Spleen (tissue), 11 donors: Measurements from ENCODE around the gene MYRF. TPM values are rescaled to one million over a fixed set of nuclear protein-coding genes. Genes with fewer than 3 reads are reported as not detected.

Experiments used
- DNase-seq: peaks from one replicate; pipeline ENCODE4 v3.0.0-alpha.2; 2020
- H3K27ac ChIP-seq, 8 donors: fragments of 200-600 bp; sonication (generic) in 7 of 8; 1 replicate in 4 of 8; 2 replicates in 4 of 8; pipeline versions ENCODE4 v1.5.0 to v1.8.0; 2016 to 2021; ENCODE audit warnings: inconsistent platforms in 4 of 8, mild to moderate bottlenecking in 4 of 8, moderate library complexity in 1 of 8
- H3K27me3 ChIP-seq, 7 donors: fragments of 200-600 bp; sonication (generic) in 6 of 7; replicated peaks in 1 of 7; 1 replicate in 4 of 7; 2 replicates in 3 of 7; pipeline versions ENCODE4 v1.5.0 to v1.8.0; 2016 to 2021; ENCODE audit warnings: inconsistent platforms in 3 of 7, mild to moderate bottlenecking in 1 of 7
- H3K36me3 ChIP-seq, 6 donors: fragments of 200-600 bp; sonication (generic) in 5 of 6; 1 replicate in 4 of 6; 2 replicates in 2 of 6; pipeline versions ENCODE4 v1.5.0 to v1.8.0; 2016 to 2021; ENCODE audit warnings: inconsistent platforms in 2 of 6
- H3K4me1 ChIP-seq, 6 donors: fragments of 200-600 bp; sonication (generic) in 5 of 6; 1 replicate in 3 of 6; 2 replicates in 3 of 6; pipeline versions ENCODE4 v1.5.0 to v1.8.0; 2016 to 2021; ENCODE audit warnings: inconsistent platforms in 3 of 6
- H3K4me3 ChIP-seq, 8 donors: fragments of 200-600 bp; sonication (generic) in 7 of 8; 1 replicate in 4 of 8; 2 replicates in 4 of 8; pipeline versions ENCODE4 v1.5.0 to v1.8.0; 2016 to 2021; ENCODE audit warnings: inconsistent platforms in 4 of 8, mild to moderate bottlenecking in 4 of 8, moderate library complexity in 2 of 8
- H3K9me3 ChIP-seq, 8 donors: fragments of 200-600 bp; sonication (generic) in 7 of 8; 1 replicate in 4 of 8; 2 replicates in 4 of 8; pipeline versions ENCODE4 v1.5.0 to v1.8.0; 2016 to 2021; ENCODE audit warnings: inconsistent platforms in 4 of 8
- POLR2A ChIP-seq, 3 donors: fragments of 450-650 bp; IDR thresholded peaks; one replicate each; pipeline ENCODE4 v1.5.1; 2017; ENCODE audit warnings: antibody characterized with exemption in 3 of 3, mild to moderate bottlenecking in 1 of 3
- POLR2AphosphoS5 ChIP-seq, 3 donors: sonication (generic); formaldehyde crosslinking; IDR thresholded peaks; one replicate each; pipeline ENCODE4 v1.5.1; 2017; ENCODE audit warnings: antibody characterized with exemption in 3 of 3
- WGBS, 5 donors: extraction: QIAGEN DNeasy Blood & Tissue Kit in 3 of 5; methylation state at CpG; one replicate each; pipeline versions ENCODE4 v1.1.5 to v1.1.7; 2013 to 2018; 5-methylcytosine and 5-hydroxymethylcytosine counted together
- intact Hi-C: fragments of 100-400 bp; cut with DNase I; formaldehyde crosslinking; loops from one replicate; pipeline ENCODE4 v1.15.0; 2023; ENCODE audit warnings: low total_unique reads
- polyA plus RNA-seq, 3 donors: library from polyadenylated mRNA; stranded (reverse); fragments of 200-250 nt; gene quantifications; one replicate each; pipeline ENCODE4 v1.2.1, GENCODE V29; 2013
- total RNA-seq, 7 donors: library from RNA; depleted of rRNA in 3 of 7; stranded (reverse); fragments of >200 nt in 3 of 7; fragmentation: NEBNext Ultra II Directional in 4 of 7; extraction: Animal tissue kit (Norgen Biotek cat#: 25700) in 4 of 7; gene quantifications; one replicate each; pipeline versions ENCODE4 v1.1.0 to v1.2.1, GENCODE V29; 2016 to 2021
- TF ChIP-seq, protein P1 (sequence below), 11 experiments: fragments of 200-600 bp in 7 of 11; fragments of 450-650 bp in 4 of 11; sonication (generic) in 4 of 11; IDR thresholded peaks in 8 of 11; conservative IDR thresholded peaks in 3 of 11; 1 replicate in 7 of 11; 2 replicates in 4 of 11; pipeline versions ENCODE4 v1.4.0 to v1.8.0; 2016 to 2021; ENCODE audit warnings: antibody characterized with exemption in 11 of 11, inconsistent platforms in 4 of 11, mild to moderate bottlenecking in 1 of 11
- donor health status: healthy with polysubstance abuse.
- donor health status: DM: no; HTN: no; CAD: no; lungs with moderate emphysema.
- donor health status: DM: no; HTN: no; CAD: no.
- donor health status: Bipolar disorder and iron deficiency.
- donor health status: healthy.
- donor health status: DM: no; HTN: no; CAD: no.
- donor health status: DM: yes; HTN: yes; CAD: no.

Gene MYRF
- total and polyA plus RNA-seq, 10 donors, result 0.15 to 1.5 (median 0.55) TPM

- peaks cover 0 to 32% (median 3%) of the 10 kb centered on the region in 6 donors for H3K4me1 ChIP-seq
- H3K27me3 ChIP-seq, result peaks cover 0 to 4% (median 0%) of the 10 kb centered on the region in 7 donors
- intact Hi-C loops, result no loop called here
- DNase-seq, result no peak
- no peak overlapping the region for H3K4me3 ChIP-seq
- H3K9me3 ChIP-seq, result no peaks in the 10 kb centered on the region
- H3K36me3 ChIP-seq, result no peaks in the 10 kb centered on the region
- 81 to 94% (median 88%) methylated on average over 6 of the region's 6 CpGs for WGBS, 5 donors
- TF ChIP-seq, protein P1, sequence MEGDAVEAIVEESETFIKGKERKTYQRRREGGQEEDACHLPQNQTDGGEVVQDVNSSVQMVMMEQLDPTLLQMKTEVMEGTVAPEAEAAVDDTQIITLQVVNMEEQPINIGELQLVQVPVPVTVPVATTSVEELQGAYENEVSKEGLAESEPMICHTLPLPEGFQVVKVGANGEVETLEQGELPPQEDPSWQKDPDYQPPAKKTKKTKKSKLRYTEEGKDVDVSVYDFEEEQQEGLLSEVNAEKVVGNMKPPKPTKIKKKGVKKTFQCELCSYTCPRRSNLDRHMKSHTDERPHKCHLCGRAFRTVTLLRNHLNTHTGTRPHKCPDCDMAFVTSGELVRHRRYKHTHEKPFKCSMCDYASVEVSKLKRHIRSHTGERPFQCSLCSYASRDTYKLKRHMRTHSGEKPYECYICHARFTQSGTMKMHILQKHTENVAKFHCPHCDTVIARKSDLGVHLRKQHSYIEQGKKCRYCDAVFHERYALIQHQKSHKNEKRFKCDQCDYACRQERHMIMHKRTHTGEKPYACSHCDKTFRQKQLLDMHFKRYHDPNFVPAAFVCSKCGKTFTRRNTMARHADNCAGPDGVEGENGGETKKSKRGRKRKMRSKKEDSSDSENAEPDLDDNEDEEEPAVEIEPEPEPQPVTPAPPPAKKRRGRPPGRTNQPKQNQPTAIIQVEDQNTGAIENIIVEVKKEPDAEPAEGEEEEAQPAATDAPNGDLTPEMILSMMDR (IDR thresholded peaks at IDR 0.05 in 8 of 11, conservative IDR thresholded peaks at IDR 0.05 in 3 of 11), result no peak
- no peak for TF ChIP-seq POLR2A (IDR thresholded peaks at IDR 0.05)
- TF ChIP-seq POLR2AphosphoS5 (IDR thresholded peaks at IDR 0.05), result no peak
- no peak overlapping the region for H3K27ac ChIP-seq
These were observed 39.6 kb upstream of the MYRF start for GRCh38 chr11:61712846-61713245.

GRCh38 chr11:61713464-61713863 is 39.0 kb upstream of the MYRF start:
- H3K4me1 ChIP-seq, result peaks cover 0 to 38% (median 3%) of the 10 kb centered on the region in 6 donors
- H3K27me3 ChIP-seq, result peaks cover 0 to 7% (median 0%) of the 10 kb centered on the region in 7 donors
- intact Hi-C loops, result no loop called here
- no peak overlapping the region for H3K27ac ChIP-seq
- H3K36me3 ChIP-seq, result no peaks in the 10 kb centered on the region
- H3K4me3 ChIP-seq, result no peak overlapping the region
- no peaks in the 10 kb centered on the region for H3K9me3 ChIP-seq
- 55 to 85% (median 78%) methylated on average over 4 to 9 of the region's 9 CpGs for WGBS, 5 donors
- TF ChIP-seq POLR2AphosphoS5 (IDR thresholded peaks at IDR 0.05), result no peak
- TF ChIP-seq, protein P1 (IDR thresholded peaks at IDR 0.05 in 8 of 11, conservative IDR thresholded peaks at IDR 0.05 in 3 of 11), result no peak
- no peak for TF ChIP-seq POLR2A (IDR thresholded peaks at IDR 0.05)
- no peak for DNase-seq

- WGBS, 5 donors, result 35 to 62% (median 49%) methylated on average over 4 to 5 of the region's 5 CpGs
- Histone ChIP-seq H3K4me1 (peaks cover 0 to 39% (median 3%) of the 10 kb centered on the region in 6 donors), H3K27ac (no peak overlapping the region), H3K9me3 (no peaks in the 10 kb centered on the region), H3K27me3 (peaks cover 0 to 10% (median 0%) of the 10 kb centered on the region in 7 donors), H3K4me3 (no peak overlapping the region), H3K36me3 (no peaks in the 10 kb centered on the region)
- TF ChIP-seq, protein P1 (IDR thresholded peaks at IDR 0.05 in 8 of 11, conservative IDR thresholded peaks at IDR 0.05 in 3 of 11), result no peak
- TF ChIP-seq POLR2A (IDR thresholded peaks at IDR 0.05) (no peak), POLR2AphosphoS5 (IDR thresholded peaks at IDR 0.05) (no peak)
- intact Hi-C loops, result no loop called here
- DNase-seq, result no peak
These were observed 38.5 kb upstream of the MYRF start for GRCh38 chr11:61713906-61714305.

- H3K4me3 ChIP-seq, result no peak overlapping the region
- peaks cover 0 to 10% (median 0%) of the 10 kb centered on the region in 7 donors for H3K27me3 ChIP-seq
- H3K36me3 ChIP-seq, result no peaks in the 10 kb centered on the region
- no peaks in the 10 kb centered on the region for H3K9me3 ChIP-seq
- 66 to 84% (median 75%) methylated on average over 6 of the region's 6 CpGs for WGBS, 5 donors
- no peak overlapping the region for H3K27ac ChIP-seq
- H3K4me1 ChIP-seq, result peaks cover 0 to 39% (median 3%) of the 10 kb centered on the region in 6 donors
- intact Hi-C loops, result no loop called here
- TF ChIP-seq POLR2AphosphoS5 (IDR thresholded peaks at IDR 0.05) (no peak), POLR2A (IDR thresholded peaks at IDR 0.05) (no peak)
- TF ChIP-seq, protein P1 (IDR thresholded peaks at IDR 0.05 in 8 of 11, conservative IDR thresholded peaks at IDR 0.05 in 3 of 11), result no peak
- DNase-seq, result no peak
These were observed 38.1 kb upstream of the MYRF start for GRCh38 chr11:61714316-61714715.
